K562 (cell line): ENCODE data around the gene CRAT. TPM values are rescaled to one million over a fixed set of nuclear protein-coding genes. Genes with fewer than 3 reads are reported as not detected.

Experiments used
- BRD4 ChIP-seq: fragments of 200-600 bp; sonication (generic); IDR thresholded peaks from 2 replicates; pipeline ENCODE4 v1.6.1; 2017; ENCODE audit warnings: inconsistent platforms
- CAMTA2 ChIP-seq: fragments of 250-450 bp; sonication (Bioruptor Pico); conservative IDR thresholded peaks from 2 replicates; pipeline ENCODE4 v1.5.1; 2022
- CREB3L1 ChIP-seq: fragments of 450-650 bp; IDR thresholded peaks from 2 replicates; pipeline ENCODE4 v1.6.1; 2014; ENCODE audit warnings: low read depth, mild to moderate bottlenecking, moderate library complexity, borderline replicate concordance
- ELK3 ChIP-seq: fragments of 450-650 bp; formaldehyde crosslinking; IDR thresholded peaks from 2 replicates; pipeline ENCODE4 v1.4.0; 2020; ENCODE audit warnings: mild to moderate bottlenecking
- JUND ChIP-seq, 2 experiments: IDR thresholded peaks; 2 replicates in 1 of 2; 3 replicates in 1 of 2; pipeline ENCODE4 v1.6.1; 2011; ENCODE audit warnings: borderline replicate concordance in 2 of 2, low read depth in 2 of 2, low read length in 2 of 2, improper control_type of control experiment in 1 of 2, missing biosample characterization in 1 of 2, missing genetic modification characterization in 1 of 2, missing genetic modification reagents in 1 of 2
- KDM4B ChIP-seq, 2 experiments: fragments of 450-650 bp in 1 of 2; sonication (generic) in 1 of 2; IDR thresholded peaks; 2 replicates each; pipeline ENCODE4 v1.6.1; 2016 to 2017; ENCODE audit warnings: borderline replicate concordance in 2 of 2, antibody characterized with exemption in 1 of 2, low read depth in 1 of 2, mild to moderate bottlenecking in 1 of 2
- RB1 ChIP-seq: fragments of 450-650 bp; IDR thresholded peaks from 2 replicates; pipeline ENCODE4 v1.6.1; 2017; ENCODE audit warnings: low read depth, mild to moderate bottlenecking
- SRSF3 ChIP-seq: fragments of 200-400 bp; formaldehyde crosslinking; IDR thresholded peaks from 2 replicates; pipeline ENCODE4 v1.6.1; 2016; ENCODE audit warnings: mild to moderate bottlenecking, low read length, moderate library complexity; ENCODE audit not compliant: insufficient read depth
- TAL1 ChIP-seq: fragments of 450-650 bp; IDR thresholded peaks from 2 replicates; pipeline ENCODE4 v1.6.1; 2016; ENCODE audit warnings: mild to moderate bottlenecking
- THAP12 ChIP-seq: fragments of 250-450 bp; sonication (Bioruptor Pico); IDR thresholded peaks from 2 replicates; pipeline ENCODE4 v1.9.0; 2021; ENCODE audit warnings: mild to moderate bottlenecking, inconsistent platforms
- TRIM25 ChIP-seq: fragments of 450-650 bp; IDR thresholded peaks from 2 replicates; pipeline ENCODE4 v1.7.0; 2016; ENCODE audit warnings: borderline replicate concordance
- ZBTB7A ChIP-seq: IDR thresholded peaks from 2 replicates; pipeline ENCODE4 v1.6.1; 2011; ENCODE audit warnings: low read depth, mild to moderate bottlenecking, low read length, moderate library complexity, borderline replicate concordance; ENCODE audit not compliant: control insufficient read depth
- ZKSCAN8 ChIP-seq: fragments of 200-800 bp; sonication (Bioruptor generic); IDR thresholded peaks from 2 replicates; pipeline ENCODE4 v1.6.1; 2016; ENCODE audit warnings: missing genetic modification characterization, missing compliant biosample characterization
- polyA plus RNA-seq, 8 experiments: library from polyadenylated mRNA; depleted of rRNA in 4 of 8; stranded (reverse) in 5 of 8; unstranded in 3 of 8; fragments of >200 nt; fragmentation: Nextera tagmentation in 2 of 8; fragmentation: Illumina TruSeq in 1 of 8; extraction: Ambion mirVana in 2 of 8; extraction: Trizol in 1 of 8; gene quantifications; 2 replicates each; pipeline versions ENCODE4 v1.2.1 to v1.2.3, GENCODE V29; 2011 to 2014; ENCODE audit warnings: inconsistent platforms in 1 of 8, missing spikeins in 1 of 8
- total RNA-seq, 7 experiments: library from RNA; depleted of rRNA in 6 of 7; stranded (reverse); fragments of >200 nt in 6 of 7; fragmentation: Illumina TruSeq in 2 of 7; extraction: Trizol in 2 of 7; gene quantifications; 2 replicates each; pipeline versions ENCODE4 v1.2.1 to v1.2.3, GENCODE V29; 2011 to 2021; ENCODE audit warnings: low replicate concordance in 1 of 7
- TF ChIP-seq, protein P1 (sequence below), 3 experiments: fragments of 200-800 bp in 1 of 3; fragments of 250-450 bp in 1 of 3; fragments of 450-650 bp in 1 of 3; sonication (Bioruptor Pico) in 1 of 3; sonication (Bioruptor generic) in 1 of 3; formaldehyde crosslinking in 1 of 3; IDR thresholded peaks; 2 replicates each; pipeline versions ENCODE4 v1.6.1 to v1.8.0; 2016 to 2022; ENCODE audit warnings: mild to moderate bottlenecking in 2 of 3, missing genetic modification characterization in 2 of 3, missing compliant biosample characterization in 1 of 3, moderate library complexity in 1 of 3

CRAT gene
- total and polyA plus RNA-seq, 9 of the 15 experiments (the other 6 are each of a cell fraction or from before 2014, with no cell fraction given) = 0.20 to 13.8 (median 5.4) TPM

GRCh38 chr9:129080601-129081387 lies 29.8 kb downstream of the CRAT start, which contains the start of gene DOLPP1 (continued):
- TF ChIP-seq THAP12 (CRISPR knock-in tag) = peak; percentile 32; the same call in 1 of the 2 replicates
- TF ChIP-seq BRD4 = no peak
- 0 out of 2 replicates have a peak, but pooled peaks have one; percentile 4 for TF ChIP-seq JUND (IDR thresholded peaks at IDR 0.05; ENCODE audit: borderline replicate concordance, low read depth, low read length)
- TF ChIP-seq JUND (tag; IDR thresholded peaks at IDR 0.05; ENCODE audit: borderline replicate concordance, low read depth, low read length) = no peak
- TF ChIP-seq SRSF3 = no peak
- no peak for TF ChIP-seq ELK3 (CRISPR knock-in tag)
- TF ChIP-seq TAL1 = no peak
- no peak for TF ChIP-seq KDM4B (IDR thresholded peaks at IDR 0.05; ENCODE audit: borderline replicate concordance in 2 of 2, low read depth in 1 of 2)
- TF ChIP-seq ZKSCAN8 (CRISPR knock-in tag) = peak; percentile 95
- 0 out of 2 replicates have a peak, but pooled peaks have one; percentile 79 for TF ChIP-seq CAMTA2 (CRISPR knock-in tag)
- peak; percentile 69; the same call in 1 of the 2 replicates for TF ChIP-seq RB1
- TF ChIP-seq, protein P1, sequence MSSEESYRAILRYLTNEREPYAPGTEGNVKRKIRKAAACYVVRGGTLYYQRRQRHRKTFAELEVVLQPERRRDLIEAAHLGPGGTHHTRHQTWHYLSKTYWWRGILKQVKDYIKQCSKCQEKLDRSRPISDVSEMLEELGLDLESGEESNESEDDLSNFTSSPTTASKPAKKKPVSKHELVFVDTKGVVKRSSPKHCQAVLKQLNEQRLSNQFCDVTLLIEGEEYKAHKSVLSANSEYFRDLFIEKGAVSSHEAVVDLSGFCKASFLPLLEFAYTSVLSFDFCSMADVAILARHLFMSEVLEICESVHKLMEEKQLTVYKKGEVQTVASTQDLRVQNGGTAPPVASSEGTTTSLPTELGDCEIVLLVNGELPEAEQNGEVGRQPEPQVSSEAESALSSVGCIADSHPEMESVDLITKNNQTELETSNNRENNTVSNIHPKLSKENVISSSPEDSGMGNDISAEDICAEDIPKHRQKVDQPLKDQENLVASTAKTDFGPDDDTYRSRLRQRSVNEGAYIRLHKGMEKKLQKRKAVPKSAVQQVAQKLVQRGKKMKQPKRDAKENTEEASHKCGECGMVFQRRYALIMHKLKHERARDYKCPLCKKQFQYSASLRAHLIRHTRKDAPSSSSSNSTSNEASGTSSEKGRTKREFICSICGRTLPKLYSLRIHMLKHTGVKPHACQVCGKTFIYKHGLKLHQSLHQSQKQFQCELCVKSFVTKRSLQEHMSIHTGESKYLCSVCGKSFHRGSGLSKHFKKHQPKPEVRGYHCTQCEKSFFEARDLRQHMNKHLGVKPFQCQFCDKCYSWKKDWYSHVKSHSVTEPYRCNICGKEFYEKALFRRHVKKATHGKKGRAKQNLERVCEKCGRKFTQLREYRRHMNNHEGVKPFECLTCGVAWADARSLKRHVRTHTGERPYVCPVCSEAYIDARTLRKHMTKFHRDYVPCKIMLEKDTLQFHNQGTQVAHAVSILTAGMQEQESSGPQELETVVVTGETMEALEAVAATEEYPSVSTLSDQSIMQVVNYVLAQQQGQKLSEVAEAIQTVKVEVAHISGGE (CRISPR knock-in tag; IDR thresholded peaks at IDR 0.05) = peak in 2 of 3 experiments; percentile 67 to 93; a peak in 4 of 6 replicates
- TF ChIP-seq CREB3L1 = 0 out of 2 replicates have a peak, but pooled peaks have one; percentile 16
- peak; percentile 48 for TF ChIP-seq ZBTB7A
- TF ChIP-seq TRIM25 = no peak
